ENCODE data around the gene TMEM201.

DNA sequence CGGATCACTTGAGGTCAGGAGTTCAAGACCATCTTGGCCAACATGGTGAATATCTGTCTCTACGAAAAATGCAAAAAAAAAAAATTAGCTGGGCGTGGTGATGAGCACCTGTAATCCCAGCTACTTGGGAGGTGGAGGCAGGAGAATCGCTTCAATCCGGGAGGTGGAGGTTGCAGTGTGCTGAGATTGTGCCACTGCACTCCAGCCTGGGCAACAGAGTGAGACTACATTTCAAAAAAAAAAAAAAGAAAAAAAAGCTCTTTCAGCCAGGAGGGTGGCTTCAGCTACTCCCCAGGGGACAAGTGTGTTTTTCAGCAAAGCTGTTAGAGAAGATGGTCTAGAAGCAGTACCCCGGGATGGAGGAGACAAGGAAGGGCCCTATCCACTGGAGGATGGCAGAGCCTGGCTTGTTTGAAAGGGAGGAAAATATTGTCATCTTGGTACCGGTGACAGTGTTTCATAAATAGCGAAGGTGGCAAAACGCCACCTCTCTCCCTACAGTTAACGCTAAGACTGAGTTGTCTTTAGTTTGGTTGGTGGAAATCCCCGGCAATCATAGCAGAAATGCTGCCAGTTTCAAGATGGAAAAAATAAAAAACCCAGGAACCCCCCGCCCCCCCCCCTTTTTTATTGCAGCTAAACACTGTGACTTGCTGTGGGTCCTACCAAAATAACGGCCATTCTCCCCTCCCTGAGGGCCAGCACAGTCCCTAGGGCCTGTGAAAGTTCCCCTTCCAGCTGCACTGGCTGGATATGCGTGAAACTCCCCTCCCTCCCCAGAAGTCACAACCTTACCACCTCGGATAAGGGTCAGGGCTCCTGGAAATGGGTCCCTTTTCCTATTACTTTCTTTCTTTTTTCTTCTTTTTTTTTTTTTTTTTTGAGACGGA is 66.4 kb downstream of the TMEM201 start:
- TF ChIP-seq POLR2AphosphoS5 (IDR thresholded peaks at IDR 0.05; ENCODE audit: borderline replicate concordance, low read depth, low read length) (no peak), EZH2 (IDR thresholded peaks at IDR 0.05) (no peak), FOXP2 (optimal IDR thresholded peaks at IDR 0.05; ENCODE audit: control extremely low read depth, extremely low read length, insufficient read depth) (no peak)

All from SK-N-MC (cell line).